Endothelial cell of umbilical vein (primary cell): ENCODE measurements around the gene CCDC80.

Experiments used
- CTCF ChIP-seq, 2 donors: IDR thresholded peaks; 1 replicate in 1 of 2; 2 replicates in 1 of 2; pipeline ENCODE4 v1.5.1; 2011; ENCODE audit warnings: low read length in 2 of 2, mild to moderate bottlenecking in 2 of 2, moderate library complexity in 2 of 2, control low read depth in 1 of 2, inconsistent platforms in 1 of 2, low read depth in 1 of 2; ENCODE audit not compliant: insufficient read depth in 1 of 2; ENCODE audit errors: extremely low read depth in 1 of 2
- EZH2 ChIP-seq: IDR thresholded peaks from 2 replicates; pipeline ENCODE4 v1.6.1; 2012; ENCODE audit warnings: borderline replicate concordance, low read depth, mild to moderate bottlenecking, moderate library complexity, low read length, inconsistent platforms; ENCODE audit not compliant: severe bottlenecking
- MAX ChIP-seq: IDR thresholded peaks from 2 replicates; pipeline ENCODE4 v1.6.1; 2011; ENCODE audit not compliant: insufficient read depth, insufficient read length
- MYC ChIP-seq: IDR thresholded peaks from one replicate; pipeline ENCODE4 v1.6.1; 2011; ENCODE audit warnings: mild to moderate bottlenecking, low read depth, low read length
- POLR2A ChIP-seq: IDR thresholded peaks from 2 replicates; pipeline ENCODE4 v1.6.1; 2012; ENCODE audit warnings: low read depth, mild to moderate bottlenecking, control low read depth, low read length
- POLR2AphosphoS5 ChIP-seq: IDR thresholded peaks from 2 replicates; pipeline ENCODE4 v1.6.1; 2012; ENCODE audit warnings: low read depth, mild to moderate bottlenecking, control low read depth, low read length, moderate library complexity; ENCODE audit not compliant: insufficient read depth

- TF ChIP-seq EZH2 = no peak
- no peak for TF ChIP-seq POLR2AphosphoS5
- no peak for TF ChIP-seq CTCF (IDR thresholded peaks at IDR 0.05; ENCODE audit: extremely low read depth in 1 of 2, insufficient read depth in 1 of 2, low read depth in 1 of 2, low read length in 2 of 2)
- TF ChIP-seq POLR2A = no peak
- TF ChIP-seq MYC = no peak
- no peak for TF ChIP-seq MAX
These were observed 2.5 kb downstream of the CCDC80 start for GRCh38 chr3:112638327-112639020.
